Trophoblast cell (in vitro differentiated cells and primary cell): Measurements from ENCODE around the gene JARID2.

Experiments
- DNase-seq, 2 donors: peaks; one replicate each; pipeline ENCODE4 v3.0.0-alpha.2; 2016
- H2AFZ ChIP-seq: 2 replicates; pipeline ENCODE4 v1.6.1; 2013; ENCODE audit warnings: low read length, moderate library complexity, mild to moderate bottlenecking; ENCODE audit not compliant: insufficient read depth, poor library complexity
- H2AK5ac ChIP-seq: 2 replicates; pipeline ENCODE4 v1.6.1; 2013; ENCODE audit warnings: mild to moderate bottlenecking, low read length
- H2BK120ac ChIP-seq: 2 replicates; pipeline ENCODE4 v1.6.1; 2013; ENCODE audit warnings: low read length, mild to moderate bottlenecking, moderate library complexity; ENCODE audit not compliant: insufficient read depth, poor library complexity
- H2BK12ac ChIP-seq: 2 replicates; pipeline ENCODE4 v1.6.1; 2013; ENCODE audit warnings: mild to moderate bottlenecking, low read length, moderate library complexity
- H2BK5ac ChIP-seq: 2 replicates; pipeline ENCODE4 v1.6.1; 2013; ENCODE audit warnings: low read length, low read depth, moderate library complexity, mild to moderate bottlenecking; ENCODE audit not compliant: poor library complexity
- H3K14ac ChIP-seq: 2 replicates; pipeline ENCODE4 v1.6.1; 2013; ENCODE audit warnings: mild to moderate bottlenecking, low read length
- H3K18ac ChIP-seq: 2 replicates; pipeline ENCODE4 v1.6.1; 2013; ENCODE audit warnings: mild to moderate bottlenecking, low read length
- H3K23ac ChIP-seq: 2 replicates; pipeline ENCODE4 v1.6.1; 2013; ENCODE audit warnings: low read length
- H3K27ac ChIP-seq: 2 replicates; pipeline ENCODE4 v1.5.1; 2013; ENCODE audit warnings: low read depth, mild to moderate bottlenecking, inconsistent platforms, low read length, moderate library complexity
- H3K27me3 ChIP-seq: 2 replicates; pipeline ENCODE4 v1.6.1; 2013; ENCODE audit warnings: inconsistent platforms, mild to moderate bottlenecking, low read length, moderate library complexity; ENCODE audit not compliant: insufficient read depth
- H3K36me3 ChIP-seq, 2 experiments: 1 replicate in 1 of 2; 2 replicates in 1 of 2; pipeline ENCODE4 v1.6.1; 2013; ENCODE audit warnings: low read length in 2 of 2, mild to moderate bottlenecking in 2 of 2, moderate library complexity in 1 of 2; ENCODE audit not compliant: insufficient read depth in 2 of 2, control insufficient read depth in 1 of 2
- H3K4ac ChIP-seq: 2 replicates; pipeline ENCODE4 v1.6.1; 2013; ENCODE audit warnings: low read depth, mild to moderate bottlenecking, low read length, moderate library complexity
- H3K4me1 ChIP-seq, 2 experiments: 1 replicate in 1 of 2; 2 replicates in 1 of 2; pipeline ENCODE4 v1.6.1; 2013; ENCODE audit warnings: low read length in 2 of 2, mild to moderate bottlenecking in 2 of 2, moderate library complexity in 1 of 2; ENCODE audit not compliant: insufficient read depth in 2 of 2, control insufficient read depth in 1 of 2
- H3K4me2 ChIP-seq: 2 replicates; pipeline ENCODE4 v1.6.1; 2013; ENCODE audit warnings: inconsistent platforms, mild to moderate bottlenecking, low read length, moderate library complexity
- H3K4me3 ChIP-seq: 2 replicates; pipeline ENCODE4 v1.5.1; 2013; ENCODE audit warnings: mild to moderate bottlenecking, low read depth, low read length, inconsistent platforms
- H3K79me1 ChIP-seq: one replicate; pipeline ENCODE4 v1.6.1; 2013; ENCODE audit warnings: low read length
- H3K79me2 ChIP-seq: 2 replicates; pipeline ENCODE4 v1.6.1; 2013; ENCODE audit warnings: low read length, mild to moderate bottlenecking; ENCODE audit not compliant: control insufficient read depth, insufficient read depth, poor library complexity
- H3K9ac ChIP-seq: 2 replicates; pipeline ENCODE4 v1.6.1; 2013; ENCODE audit warnings: mild to moderate bottlenecking, low read length
- H3K9me3 ChIP-seq: 2 replicates; pipeline ENCODE4 v1.6.1; 2013; ENCODE audit warnings: low read depth, mild to moderate bottlenecking, control low read depth, inconsistent platforms, low read length; ENCODE audit not compliant: insufficient read depth
- H4K12ac ChIP-seq: 2 replicates; pipeline ENCODE4 v1.6.1; 2013; ENCODE audit warnings: low read depth, mild to moderate bottlenecking, low read length, moderate library complexity
- H4K8ac ChIP-seq: 2 replicates; pipeline ENCODE4 v1.6.1; 2013; ENCODE audit warnings: low read depth, mild to moderate bottlenecking, low read length, moderate library complexity
- H4K91ac ChIP-seq: one replicate; pipeline ENCODE4 v1.6.1; 2013; ENCODE audit warnings: low read depth, mild to moderate bottlenecking, low read length, moderate library complexity
- WGBS: extraction: QIAGEN DNeasy Blood & Tissue Kit; methylation state at CpG from one replicate; pipeline ENCODE4 v1.1.7; 2013; ENCODE audit warnings: missing lambda C conversion rate; ENCODE audit not compliant: insufficient read length, insufficient coverage; ENCODE audit errors: extremely low coverage; 5-methylcytosine and 5-hydroxymethylcytosine counted together

The JARID2 gene

GRCh38 chr6:15510121-15510520 is 264.3 kb downstream of the JARID2 start:
- Histone ChIP-seq H2AFZ (no peak overlapping the region), H2BK5ac (no peak overlapping the region), H2BK120ac (no peak overlapping the region), H3K4ac (no peak overlapping the region), H3K23ac (no peak overlapping the region), H4K8ac (no peak overlapping the region), H3K4me2 (no peak overlapping the region), H3K79me2 (no peaks in the 10 kb centered on the region), H3K36me3 (peaks cover 60 to 72% of the 10 kb centered on the region in 2 experiments), H2AK5ac (no peak overlapping the region), H2BK12ac (no peak overlapping the region), H3K27me3 (no peaks in the 10 kb centered on the region), H3K9ac (no peak overlapping the region), H3K4me1 (peaks cover 0 to 3% of the 10 kb centered on the region in 2 experiments), H4K91ac (no peak overlapping the region), H4K12ac (no peak overlapping the region), H3K18ac (no peak overlapping the region), H3K9me3 (peaks cover 2% of the 10 kb centered on the region), H3K79me1 (no peaks in the 10 kb centered on the region), H3K27ac (no peak overlapping the region), H3K4me3 (no peak overlapping the region), H3K14ac (no peak overlapping the region)
- no CpG with 5 or more reads among the region's 6 CpGs for WGBS
- DNase-seq = no peak

GRCh38 chr6:15510536-15511247 is 264.8 kb downstream of the JARID2 start:
- no CpG with 5 or more reads among the region's 16 CpGs for WGBS
- no peaks in the 10 kb centered on the region for H3K9me3 ChIP-seq
- H2AK5ac ChIP-seq = no peak overlapping the region
- H2BK12ac ChIP-seq = no peak overlapping the region
- H4K12ac ChIP-seq = no peak overlapping the region
- H3K79me2 ChIP-seq = no peaks in the 10 kb centered on the region
- H3K23ac ChIP-seq = no peak overlapping the region
- H3K9ac ChIP-seq = no peak overlapping the region
- H3K14ac ChIP-seq = no peak overlapping the region
- no peaks in the 10 kb centered on the region for H3K79me1 ChIP-seq
- H3K27ac ChIP-seq = no peak overlapping the region
- H2AFZ ChIP-seq = no peak overlapping the region
- no peak overlapping the region for H4K91ac ChIP-seq
- H3K4me1 ChIP-seq = peaks cover 0 to 3% of the 10 kb centered on the region in 2 experiments
- H3K36me3 ChIP-seq = peaks cover 61 to 70% of the 10 kb centered on the region in 2 experiments
- no peak overlapping the region for H3K4me3 ChIP-seq
- H3K4ac ChIP-seq = no peak overlapping the region
- H2BK5ac ChIP-seq = no peak overlapping the region
- DNase-seq = no peak
- no peaks in the 10 kb centered on the region for H3K27me3 ChIP-seq
- no peak overlapping the region for H3K18ac ChIP-seq
- no peak overlapping the region for H3K4me2 ChIP-seq
- H4K8ac ChIP-seq = no peak overlapping the region
- no peak overlapping the region for H2BK120ac ChIP-seq

- WGBS = no CpG with 5 or more reads among the region's 14 CpGs
- Histone ChIP-seq H3K27me3 (no peaks in the 10 kb centered on the region), H3K4me1 (peaks cover 4 to 6% of the 10 kb centered on the region in 2 experiments), H3K9ac (no peak overlapping the region), H3K27ac (no peak overlapping the region), H3K18ac (no peak overlapping the region), H2AFZ (no peak overlapping the region), H3K23ac (no peak overlapping the region), H2BK120ac (no peak overlapping the region), H3K79me2 (no peaks in the 10 kb centered on the region), H2BK12ac (no peak overlapping the region), H4K12ac (no peak overlapping the region), H3K4ac (no peak overlapping the region), H4K91ac (no peak overlapping the region), H3K4me2 (no peak overlapping the region), H4K8ac (no peak overlapping the region), H2BK5ac (no peak overlapping the region), H3K79me1 (no peaks in the 10 kb centered on the region), H3K36me3 (peaks cover 62 to 67% of the 10 kb centered on the region in 2 experiments), H3K9me3 (no peaks in the 10 kb centered on the region), H3K14ac (no peak overlapping the region), H3K4me3 (no peak overlapping the region), H2AK5ac (no peak overlapping the region)
- no peak for DNase-seq
These were observed 265.6 kb downstream of the JARID2 start for GRCh38 chr6:15511248-15512125.

GRCh38 chr6:15512126-15512525 is 266.3 kb downstream of the JARID2 start:
- no peak overlapping the region for H2BK5ac ChIP-seq
- DNase-seq = peak in 1 of 2 donors; percentile 22
- no peaks in the 10 kb centered on the region for H3K9me3 ChIP-seq
- no peaks in the 10 kb centered on the region for H3K27me3 ChIP-seq
- H3K4me1 ChIP-seq = peaks cover 5 to 6% of the 10 kb centered on the region in 2 experiments
- no peak overlapping the region for H3K4me2 ChIP-seq
- H4K91ac ChIP-seq = no peak overlapping the region
- H4K8ac ChIP-seq = no peak overlapping the region
- no peak overlapping the region for H3K23ac ChIP-seq
- no peak overlapping the region for H2AK5ac ChIP-seq
- no CpG with 5 or more reads among the region's 18 CpGs for WGBS
- H3K9ac ChIP-seq = no peak overlapping the region
- H3K18ac ChIP-seq = no peak overlapping the region
- no peak overlapping the region for H4K12ac ChIP-seq
- peaks cover 62 to 67% of the 10 kb centered on the region in 2 experiments for H3K36me3 ChIP-seq
- H3K79me2 ChIP-seq = no peaks in the 10 kb centered on the region
- no peak overlapping the region for H2BK120ac ChIP-seq
- H3K4me3 ChIP-seq = no peak overlapping the region
- H3K14ac ChIP-seq = no peak overlapping the region
- H2AFZ ChIP-seq = no peak overlapping the region
- no peaks in the 10 kb centered on the region for H3K79me1 ChIP-seq
- no peak overlapping the region for H3K27ac ChIP-seq
- H2BK12ac ChIP-seq = no peak overlapping the region
- H3K4ac ChIP-seq = no peak overlapping the region
